BLaER1 (cell line): Measurements from ENCODE around the gene RNF32.
A peak's percentile ranks its signal among the peaks of the same experiment; 100 is the strongest.
"Not testable (repeated sequence)": the region's sequence is repeated elsewhere in the genome, so short reads cannot be mapped to it uniquely, and the experiment has no call there.

Experiments
- H3K27ac ChIP-seq: shearing (Covaris generic); formaldehyde crosslinking; 2 replicates; pipeline ENCODE4 v1.8.1; 2022
- H3K27me3 ChIP-seq: shearing (Covaris generic); formaldehyde crosslinking; 2 replicates; pipeline ENCODE4 v1.8.1; 2022
- H3K36me3 ChIP-seq: shearing (Covaris generic); formaldehyde crosslinking; 2 replicates; pipeline ENCODE4 v1.8.1; 2022
- H3K4me1 ChIP-seq: shearing (Covaris generic); formaldehyde crosslinking; 2 replicates; pipeline ENCODE4 v1.8.1; 2022
- H3K4me2 ChIP-seq: shearing (Covaris generic); formaldehyde crosslinking; 2 replicates; pipeline ENCODE4 v1.8.1; 2022
- H3K4me3 ChIP-seq: shearing (Covaris generic); formaldehyde crosslinking; 2 replicates; pipeline ENCODE4 v1.8.1; 2022
- H3K9ac ChIP-seq: shearing (Covaris generic); formaldehyde crosslinking; 2 replicates; pipeline ENCODE4 v1.8.1; 2022
- H3K9me3 ChIP-seq: shearing (Covaris generic); formaldehyde crosslinking; 2 replicates; pipeline ENCODE4 v1.8.1; 2022
- H4K20me1 ChIP-seq: shearing (Covaris generic); formaldehyde crosslinking; 2 replicates; pipeline ENCODE4 v1.8.1; 2022
- Cebpa-rat ChIP-seq: shearing (Covaris generic); IDR thresholded peaks from 2 replicates; pipeline ENCODE4 v1.8.1; 2022

Gene RNF32

GRCh38 chr7:156626220-156626895 lies 14.2 kb upstream of the RNF32 start:
- Histone ChIP-seq H3K9me3 (peaks cover 30% of the 10 kb centered on the region), H3K4me2 (no peak overlapping the region), H3K36me3 (0 out of 2 replicates have a peak, but pooled peaks cover 8% of the 10 kb centered on the region), H3K27ac (no peak overlapping the region), H4K20me1 (no peaks in the 10 kb centered on the region), H3K9ac (no peak overlapping the region), H3K4me1 (no peaks in the 10 kb centered on the region), H3K27me3 (no peaks in the 10 kb centered on the region), H3K4me3 (no peak overlapping the region)
- TF ChIP-seq Cebpa-rat, result no peak

GRCh38 chr7:156628562-156628961 lies 12.0 kb upstream of the RNF32 start:
- no peaks in the 10 kb centered on the region for H3K27me3 ChIP-seq
- no peak for TF ChIP-seq Cebpa-rat

GRCh38 chr7:156629873-156630272 lies 10.7 kb upstream of the RNF32 start:
- Histone ChIP-seq H3K27ac (no peak overlapping the region), H3K4me2 (no peak overlapping the region), H3K27me3 (no peaks in the 10 kb centered on the region), H3K9ac (no peak overlapping the region), H3K4me1 (no peaks in the 10 kb centered on the region), H3K4me3 (no peak overlapping the region), H4K20me1 (no peaks in the 10 kb centered on the region), H3K9me3 (peaks cover 29% of the 10 kb centered on the region), H3K36me3 (0 out of 2 replicates have a peak, but pooled peaks cover 8% of the 10 kb centered on the region)
- no peak for TF ChIP-seq Cebpa-rat

More at GRCh38 chr7:156628562-156628961, 12.0 kb upstream of the RNF32 start:
- Histone ChIP-seq H3K9me3 (peaks cover 29% of the 10 kb centered on the region), H3K9ac (no peak overlapping the region), H3K36me3 (0 out of 2 replicates have a peak, but pooled peaks cover 8% of the 10 kb centered on the region), H3K4me1 (no peaks in the 10 kb centered on the region), H3K27ac (no peak overlapping the region), H3K4me3 (no peak overlapping the region), H4K20me1 (no peaks in the 10 kb centered on the region), H3K4me2 (no peak overlapping the region)

- no peak for TF ChIP-seq Cebpa-rat
- no peak overlapping the region for H3K4me3 ChIP-seq
- no peak overlapping the region for H3K4me2 ChIP-seq
- no peak overlapping the region for H3K27ac ChIP-seq
- H3K27me3 ChIP-seq, result no peaks in the 10 kb centered on the region
- H3K9ac ChIP-seq, result no peak overlapping the region
- H3K4me1 ChIP-seq, result no peaks in the 10 kb centered on the region
- no peaks in the 10 kb centered on the region for H4K20me1 ChIP-seq
- H3K9me3 ChIP-seq, result peaks cover 24% of the 10 kb centered on the region
- 0 out of 2 replicates have a peak, but pooled peaks cover 8% of the 10 kb centered on the region for H3K36me3 ChIP-seq
Measured at GRCh38 chr7:156634117-156634516, 6.5 kb upstream of the RNF32 start.

- Histone ChIP-seq H3K9me3 (peaks cover 24% of the 10 kb centered on the region), H3K4me1 (peaks cover 9% of the 10 kb centered on the region), H3K27me3 (no peaks in the 10 kb centered on the region), H3K36me3 (no peaks in the 10 kb centered on the region), H3K27ac (no peak overlapping the region), H3K9ac (no peak overlapping the region), H3K4me2 (no peak overlapping the region), H4K20me1 (no peaks in the 10 kb centered on the region), H3K4me3 (no peak overlapping the region)
- no peak for TF ChIP-seq Cebpa-rat
Measured at GRCh38 chr7:156635529-156636385, 4.8 kb upstream of the RNF32 start.

- H3K9ac ChIP-seq, H3K27me3 ChIP-seq, H3K36me3 ChIP-seq, H4K20me1 ChIP-seq, H3K4me3 ChIP-seq, H3K4me2 ChIP-seq, H3K27ac ChIP-seq: not testable (repeated sequence)
- H3K9me3 ChIP-seq, result peaks cover 26% of the 10 kb centered on the region
- H3K4me1 ChIP-seq, result peaks cover 14% of the 10 kb centered on the region
Measured at GRCh38 chr7:156637093-156637492, 3.5 kb upstream of the RNF32 start.

GRCh38 chr7:156638443-156639077 lies 2.0 kb upstream of the RNF32 start:
- peak overlapping the region; percentile 3; the same call in 1 of the 2 replicates for H3K4me2 ChIP-seq
- no peak overlapping the region for H3K9ac ChIP-seq
- H3K9me3 ChIP-seq, result peaks cover 26% of the 10 kb centered on the region
- H4K20me1 ChIP-seq, result no peaks in the 10 kb centered on the region
- no peaks in the 10 kb centered on the region for H3K27me3 ChIP-seq
- H3K4me3 ChIP-seq, result no peak overlapping the region
- no peak overlapping the region for H3K27ac ChIP-seq
- H3K4me1 ChIP-seq, result peaks cover 14% of the 10 kb centered on the region
- TF ChIP-seq Cebpa-rat, result no peak
- H3K36me3 ChIP-seq, result no peaks in the 10 kb centered on the region

- peak overlapping the region; percentile 71 for H3K4me3 ChIP-seq
- H3K36me3 ChIP-seq, result no peaks in the 10 kb centered on the region
- H3K27ac ChIP-seq, result peak overlapping the region; percentile 72
- TF ChIP-seq Cebpa-rat, result no peak
- no peaks in the 10 kb centered on the region for H3K27me3 ChIP-seq
- H3K9ac ChIP-seq, result peak overlapping the region; percentile 65; the same call in 1 of the 2 replicates
- H3K9me3 ChIP-seq, result peaks cover 26% of the 10 kb centered on the region
- peaks cover 14% of the 10 kb centered on the region for H3K4me1 ChIP-seq
- peak overlapping the region; percentile 75 for H3K4me2 ChIP-seq
- H4K20me1 ChIP-seq, result no peaks in the 10 kb centered on the region
Measured at GRCh38 chr7:156639426-156640256, 933 bp upstream of the RNF32 start.

- Histone ChIP-seq H3K27ac (peak overlapping the region; percentile 76), H4K20me1 (no peaks in the 10 kb centered on the region), H3K4me1 (peaks cover 14% of the 10 kb centered on the region), H3K9me3 (peaks cover 26% of the 10 kb centered on the region), H3K27me3 (no peaks in the 10 kb centered on the region), H3K9ac (peak overlapping the region; percentile 77), H3K36me3 (no peaks in the 10 kb centered on the region), H3K4me3 (peak overlapping the region; percentile 71), H3K4me2 (peak overlapping the region; percentile 63)
- no peak for TF ChIP-seq Cebpa-rat
Measured at GRCh38 chr7:156640949-156641485, 443 bp downstream of the RNF32 start.
